T-helper 1 cell (primary cell): ENCODE data around the gene C9.
A peak's percentile ranks its signal among the peaks of the same experiment; 100 is the strongest.
"Not testable (repeated sequence)": the region's sequence is repeated elsewhere in the genome, so short reads cannot be mapped to it uniquely, and the experiment has no call there.

Experiments
- DNase-seq, 5 donors: peaks; one replicate each; pipeline ENCODE4 v3.0.0-alpha.2; 2012 to 2020
- total RNA-seq, 4 donors: gene quantifications; one replicate each; lab custom pipeline; 2026; lab: John Stamatoyannopoulos, UW

The C9 gene
- 0 reads per million in 4 donors for total RNA-seq

GRCh38 chr5:39364367-39364766 lies at the start of gene C9:
Gene C9, minus strand, starts transcription at chr5:39364495. Its CDS starts 31 bp downstream, at chr5:39364464.
- no peak for DNase-seq

DNA sequence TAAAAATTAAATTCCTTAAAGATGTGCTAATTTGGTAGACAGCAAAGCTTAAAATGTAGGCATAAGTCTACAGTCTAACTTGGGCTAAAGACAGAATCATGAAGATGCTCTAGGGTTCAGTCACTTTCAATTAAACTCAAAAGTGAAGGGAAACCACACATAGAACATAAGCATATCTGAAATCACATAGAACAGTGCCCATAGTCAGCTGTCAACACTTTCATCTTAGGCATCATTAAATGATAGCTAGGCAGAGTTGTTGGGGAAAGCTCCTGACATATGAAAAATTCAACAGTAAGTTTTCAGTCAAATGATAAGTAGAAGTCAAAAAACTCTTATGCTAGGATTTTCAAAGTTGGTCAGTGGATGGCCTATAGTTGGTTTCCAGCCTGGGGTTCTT lies 49.5 kb upstream of the C9 start:
- no peak for DNase-seq

DNA sequence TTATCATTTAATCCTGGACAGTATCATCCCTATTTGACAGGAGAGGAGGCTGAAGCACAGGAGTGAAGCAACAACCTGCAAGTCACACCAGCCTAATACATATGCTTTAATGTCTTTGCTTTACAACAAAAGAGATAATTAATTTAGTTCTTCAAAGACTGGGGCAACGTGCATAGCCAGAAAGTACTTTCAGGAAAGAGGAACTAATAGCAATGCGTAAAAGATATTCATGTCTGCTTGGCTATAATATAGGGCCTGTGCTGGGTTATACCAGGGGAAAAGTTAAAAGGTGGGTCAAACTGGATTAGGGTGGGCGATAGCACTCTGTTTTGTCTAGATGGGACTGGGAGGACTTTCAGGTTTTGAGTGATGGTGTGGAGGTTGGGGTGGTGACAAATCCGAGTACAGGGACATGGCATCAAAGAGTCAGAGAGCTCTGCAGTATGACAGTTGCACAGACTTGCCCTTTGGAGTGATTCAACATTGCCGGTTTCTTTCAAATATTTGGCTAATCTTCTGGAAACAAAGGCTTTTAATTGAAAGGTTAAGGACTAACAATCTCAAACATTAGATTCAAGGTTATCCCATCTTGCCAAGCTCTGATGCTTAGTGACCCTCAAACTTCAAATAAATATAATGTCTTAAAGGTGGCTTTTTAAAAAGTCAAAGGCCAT lies 48.6 kb upstream of the C9 start:
- DNase-seq = no peak

GRCh38 chr5:39411985-39412384 lies 47.7 kb upstream of the C9 start:
- DNase-seq = no peak

DNA sequence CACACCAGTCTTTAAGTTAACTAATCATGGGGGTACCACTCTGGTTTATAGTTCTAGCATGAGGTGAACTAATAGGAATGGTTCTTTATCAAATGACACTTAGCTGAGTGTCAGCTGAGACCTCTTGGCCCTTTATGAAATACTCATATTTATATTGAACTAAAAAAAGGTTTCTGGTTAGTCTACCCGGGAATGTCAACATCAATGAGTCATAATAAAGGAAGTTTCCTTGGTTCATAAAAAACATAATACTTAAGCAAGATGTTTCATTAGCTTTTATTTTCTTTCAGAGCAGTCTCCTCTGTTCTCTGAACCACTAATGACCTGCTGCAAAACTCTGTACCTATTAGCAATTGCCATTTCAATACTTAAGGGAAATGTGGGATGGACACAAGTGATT lies 46.8 kb upstream of the C9 start:
- DNase-seq = no peak

DNA sequence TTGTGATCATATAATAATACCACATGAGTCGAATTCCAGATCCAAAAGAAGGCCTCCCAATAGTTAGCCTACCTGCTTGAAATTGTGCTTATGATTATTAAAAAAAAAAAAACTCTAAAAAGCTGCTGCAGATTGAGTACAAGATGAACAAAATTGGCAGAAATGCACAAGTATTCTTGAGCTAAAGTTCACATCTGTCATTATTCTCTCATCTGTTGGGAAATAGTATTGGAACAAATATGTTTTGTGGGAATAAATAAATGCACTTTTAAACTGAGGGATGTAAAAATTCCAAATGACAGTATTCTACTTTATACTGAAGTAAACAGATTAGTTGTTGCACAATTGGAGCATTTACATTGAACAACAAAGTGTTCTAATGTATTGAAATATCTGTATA lies 44.7 kb upstream of the C9 start:
- no peak for DNase-seq

- no peak for DNase-seq
These were observed 41.0 kb upstream of the C9 start for GRCh38 chr5:39405083-39405843.

DNA sequence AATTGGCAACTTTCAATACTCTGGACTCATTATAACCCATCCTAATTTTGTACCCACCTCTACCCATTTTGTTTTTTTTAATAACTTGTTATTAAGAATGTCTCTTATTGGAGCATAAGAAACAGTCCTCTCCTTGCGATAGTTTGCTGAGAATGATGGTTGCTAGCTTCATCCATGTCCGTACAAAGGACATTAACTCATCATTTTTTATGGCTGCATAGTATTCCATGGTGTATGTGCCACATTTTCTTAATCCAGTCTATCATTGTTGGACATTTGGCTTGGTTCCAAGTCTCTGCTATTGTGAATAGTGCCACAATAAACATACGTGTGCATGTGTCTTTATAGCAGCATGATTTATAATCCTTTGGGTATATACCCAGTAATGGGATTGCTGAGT lies 39.5 kb upstream of the C9 start:
- not testable (repeated sequence) for DNase-seq

GRCh38 chr5:39402140-39402539 lies 37.8 kb upstream of the C9 start:
- not testable (repeated sequence) for DNase-seq

- no peak for DNase-seq
These were observed 36.7 kb upstream of the C9 start for GRCh38 chr5:39400713-39401578.

DNA sequence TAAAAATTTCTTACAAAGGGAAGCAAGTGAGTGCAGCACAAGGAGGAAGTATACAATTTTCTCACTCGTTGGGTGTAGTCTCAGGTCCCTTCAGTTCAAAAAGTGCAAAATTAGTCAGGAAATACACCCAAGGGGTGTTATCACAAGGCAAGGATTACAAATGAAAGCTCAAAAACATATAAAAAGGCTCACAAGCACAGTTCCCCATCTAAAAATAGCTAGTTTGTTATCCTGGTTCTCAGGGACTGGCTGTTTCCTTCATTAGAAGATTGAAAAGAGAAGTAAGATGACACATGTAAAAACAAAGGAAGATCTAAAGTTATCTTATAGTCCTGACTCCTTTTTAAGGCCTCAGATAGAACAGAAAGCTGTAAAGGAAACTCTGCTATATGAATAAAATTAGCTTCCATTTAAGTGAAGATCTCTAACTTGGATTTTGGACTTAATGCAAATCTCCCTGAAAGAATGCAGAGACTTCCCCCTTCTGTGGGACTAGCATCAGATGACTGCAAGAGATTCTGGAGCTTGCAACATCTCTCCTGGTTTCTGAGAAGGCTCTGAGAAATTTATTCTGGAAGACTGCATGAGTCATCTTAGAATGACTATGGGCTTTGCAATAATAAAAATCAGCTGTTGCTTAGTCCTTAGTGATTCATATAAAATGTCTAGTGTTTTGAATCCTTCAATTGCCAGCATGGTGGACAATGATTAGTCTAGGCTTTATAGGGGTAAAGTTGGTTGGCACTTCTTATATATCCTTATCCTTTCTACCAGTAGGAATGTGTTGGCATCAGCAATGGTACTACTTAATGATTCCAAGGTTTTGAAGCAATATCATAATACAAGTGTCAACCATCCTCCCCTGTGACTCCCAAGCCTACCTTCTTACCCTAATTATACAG lies 35.1 kb upstream of the C9 start:
- no peak for DNase-seq

DNA sequence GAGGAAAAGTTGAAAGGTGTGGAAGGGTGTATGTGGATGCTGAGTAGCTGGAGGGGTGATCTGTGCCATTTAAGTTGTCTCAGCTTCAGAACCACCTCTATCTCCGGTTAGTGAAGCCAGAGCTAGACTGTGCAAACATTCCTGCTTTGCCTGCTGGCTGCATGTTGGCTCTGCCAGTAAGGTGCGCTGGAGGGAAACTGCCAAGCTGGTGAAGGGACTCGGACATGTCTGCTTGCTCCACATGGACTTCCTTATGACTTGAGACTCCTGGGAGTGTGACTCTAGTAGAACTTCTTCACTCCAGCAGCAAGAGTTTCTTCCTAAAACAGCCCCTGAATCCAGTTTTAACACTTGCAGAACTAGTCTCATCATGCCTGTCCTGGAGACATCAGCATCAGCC lies 32.5 kb upstream of the C9 start:
- DNase-seq = no peak

- no peak for DNase-seq
These were observed 31.2 kb upstream of the C9 start for GRCh38 chr5:39395521-39395920.

- DNase-seq = no peak
These were observed 30.7 kb upstream of the C9 start for GRCh38 chr5:39394946-39395345.

DNA sequence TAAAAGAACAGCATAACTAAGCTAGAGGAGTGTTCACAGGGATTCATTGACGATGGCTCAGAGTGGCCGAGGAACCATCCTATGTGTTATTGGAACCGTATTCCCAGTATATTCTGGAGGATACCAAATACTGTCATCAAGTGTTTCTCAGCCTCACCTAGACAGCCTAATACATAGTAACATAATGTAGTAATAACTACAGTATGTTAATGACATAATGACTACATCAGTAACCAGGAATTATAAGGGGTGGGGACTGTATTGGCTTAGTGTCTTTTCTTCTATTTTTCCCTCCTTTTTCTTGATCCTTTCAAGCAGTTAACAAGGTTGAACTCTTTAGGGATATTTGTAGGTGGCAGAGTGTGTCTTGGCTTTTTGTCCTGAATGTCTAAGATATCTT lies 26.6 kb upstream of the C9 start:
- DNase-seq = no peak

GRCh38 chr5:39387293-39387692 lies 23.0 kb upstream of the C9 start:
- DNase-seq = no peak

GRCh38 chr5:39384271-39384670 lies 20.0 kb upstream of the C9 start:
- DNase-seq = no peak

DNA sequence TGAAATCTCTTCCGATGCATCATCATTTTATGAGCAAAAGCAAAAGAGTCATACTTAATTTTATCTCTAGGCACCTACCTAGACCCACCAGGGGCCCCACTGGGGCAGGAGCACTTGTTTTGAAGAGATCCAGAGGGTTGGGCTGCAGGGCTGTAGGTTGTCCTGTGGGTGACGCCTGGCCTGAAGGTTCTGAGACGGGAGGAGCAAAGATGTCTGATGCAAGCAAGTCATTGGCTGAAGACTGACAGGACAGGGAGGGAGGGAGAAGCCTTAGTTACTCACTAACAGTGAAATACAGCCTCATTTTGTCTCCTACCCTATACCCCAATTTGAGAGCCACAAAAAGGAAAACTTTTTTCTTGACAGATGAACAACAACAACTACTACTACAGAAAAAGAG lies 17.1 kb upstream of the C9 start:
- no peak for DNase-seq

DNA sequence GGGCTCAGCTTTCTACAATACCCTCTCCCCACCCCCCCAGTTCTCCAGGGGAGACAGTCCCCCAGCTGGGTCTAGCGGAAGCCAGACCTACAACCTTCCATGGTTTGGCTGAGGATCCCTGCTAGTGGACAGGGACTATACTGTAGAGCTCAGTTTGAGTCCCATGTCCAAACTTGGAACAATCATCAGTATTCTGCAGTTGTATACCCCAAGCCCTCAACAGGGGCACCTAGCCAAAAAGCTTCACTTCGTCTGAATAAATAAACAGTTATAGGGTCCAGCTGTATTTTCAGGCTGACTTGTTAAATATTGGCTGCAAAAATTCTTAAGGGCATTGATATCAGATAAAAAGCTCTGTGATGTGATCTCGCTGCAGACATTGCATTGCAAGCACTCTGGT lies 15.4 kb upstream of the C9 start:
- DNase-seq = no peak

DNA sequence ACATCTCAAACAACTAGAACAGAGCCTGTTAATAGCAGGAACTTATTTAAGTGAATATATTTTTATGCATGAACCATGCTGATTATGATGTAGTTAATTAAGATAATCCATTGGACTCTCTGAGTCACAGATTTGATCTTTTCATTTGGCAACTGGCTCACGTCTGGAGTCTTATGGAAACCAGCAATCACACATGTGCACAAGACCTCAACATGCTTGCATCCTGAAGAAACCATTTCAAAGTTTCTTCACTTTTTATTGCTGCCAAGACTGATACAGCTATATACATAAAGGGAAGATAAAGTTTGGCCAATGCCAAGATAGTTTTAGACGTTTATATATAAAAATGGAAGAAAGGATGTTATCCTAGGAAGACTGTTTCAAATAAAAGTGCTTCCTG lies 13.3 kb upstream of the C9 start:
- no peak for DNase-seq

GRCh38 chr5:39376293-39376714 lies 12.0 kb upstream of the C9 start:
- DNase-seq = peak in 2 of 5 donors; percentile 8 to 41

DNA sequence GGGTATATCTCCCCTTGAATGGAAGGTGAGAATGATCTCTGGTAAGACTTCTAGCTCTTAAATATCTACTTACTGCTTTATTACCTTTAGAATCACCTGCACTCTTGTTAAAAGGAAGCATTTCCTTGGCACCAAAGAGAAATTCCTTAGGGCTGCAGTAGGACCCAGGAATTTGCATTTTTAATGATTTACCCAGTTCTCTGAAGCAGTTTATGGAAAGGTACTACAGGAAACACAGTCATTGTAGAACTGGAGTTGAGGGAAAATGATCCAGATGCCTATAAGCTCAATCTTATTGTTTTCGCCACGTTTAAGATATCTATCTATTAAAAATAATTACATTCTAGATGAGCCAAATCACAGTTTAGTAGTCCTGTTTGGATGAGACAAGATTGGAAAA lies 9.5 kb upstream of the C9 start:
- DNase-seq = no peak

DNA sequence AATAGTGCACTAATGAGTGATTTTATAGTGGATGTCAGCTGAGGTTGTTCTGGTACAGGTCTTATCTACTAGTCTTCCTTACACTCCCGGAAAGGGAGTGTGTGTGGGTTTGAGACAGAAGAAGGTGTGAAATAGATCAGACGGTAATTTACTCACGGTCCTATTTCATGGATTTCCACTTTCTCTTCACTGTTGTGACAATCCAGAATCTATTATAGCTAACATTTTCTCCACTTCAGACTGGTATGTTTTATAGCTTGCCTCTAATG lies 7.0 kb upstream of the C9 start:
- no peak for DNase-seq
